TTC549 (cell line): ENCODE results near the gene SEMA4A.
"Not testable (repeated sequence)": the region's sequence is repeated elsewhere in the genome, so short reads cannot be mapped to it uniquely, and the experiment has no call there.

ENCODE experiments used
- FAIRE-seq: peaks from 2 replicates; lab custom pipeline; 2012; peaks lifted over from hg19 to GRCh38; lab: Jason Lieb, UNC

Gene SEMA4A

GRCh38 chr1:156160000-156160742 is 6.8 kb downstream of the SEMA4A start:
- no peak for FAIRE-seq

GRCh38 chr1:156160743-156161171 is 7.4 kb downstream of the SEMA4A start:
- FAIRE-seq: no peak

- no peak for FAIRE-seq
Observed at GRCh38 chr1:156162430-156163037, 9.1 kb downstream of the SEMA4A start.

- no peak for FAIRE-seq
Observed at GRCh38 chr1:156163712-156164111, 10.3 kb downstream of the SEMA4A start.

GRCh38 chr1:156164125-156164831 is 10.9 kb downstream of the SEMA4A start:
- no peak for FAIRE-seq

GRCh38 chr1:156165083-156165482 is 11.7 kb downstream of the SEMA4A start:
- no peak for FAIRE-seq

GRCh38 chr1:156167536-156167935 is 14.2 kb downstream of the SEMA4A start:
- FAIRE-seq: no peak

GRCh38 chr1:156172696-156173470 is 19.5 kb downstream of the SEMA4A start:
- no peak for FAIRE-seq

- no peak for FAIRE-seq
Observed at GRCh38 chr1:156176610-156177210, 23.3 kb downstream of the SEMA4A start.

- no peak for FAIRE-seq
Observed at GRCh38 chr1:156177919-156178654, 24.7 kb downstream of the SEMA4A start.

GRCh38 chr1:156180471-156180870 is 27.1 kb downstream of the SEMA4A start:
- no peak for FAIRE-seq

GRCh38 chr1:156181391-156181924 is 28.1 kb downstream of the SEMA4A start:
- not testable (repeated sequence) for FAIRE-seq

GRCh38 chr1:156182010-156182779 is 28.8 kb downstream of the SEMA4A start:
- FAIRE-seq: not testable (repeated sequence)

GRCh38 chr1:156186347-156187177 is 33.2 kb downstream of the SEMA4A start:
- FAIRE-seq: not testable (repeated sequence)

- not testable (repeated sequence) for FAIRE-seq
Observed at GRCh38 chr1:156190265-156190664, 36.9 kb downstream of the SEMA4A start.

GRCh38 chr1:156191292-156191964 is 38.0 kb downstream of the SEMA4A start:
- no peak for FAIRE-seq

GRCh38 chr1:156193208-156193487 is 39.8 kb downstream of the SEMA4A start:
- FAIRE-seq: no peak

GRCh38 chr1:156193488-156194299 is 40.3 kb downstream of the SEMA4A start, which contains the start of gene SLC25A44:
Gene SLC25A44 (plus strand): TSS chr1:156194104. CDS start chr1:156199848, 5,744 bp downstream.
- FAIRE-seq: peak; percentile 100
